Cardiac muscle cell (in vitro differentiated cells and primary cell): ENCODE data around the gene ARMCX2. TPM values are rescaled to one million over a fixed set of nuclear protein-coding genes. Genes with fewer than 3 reads are reported as not detected.
"Not testable (repeated sequence)": the region's sequence is repeated elsewhere in the genome, so short reads cannot be mapped to it uniquely, and the experiment has no call there.

Experiments used
- DNase-seq, 2 donors: peaks; one replicate each; pipeline versions ENCODE4 v3.0.0 to v3.0.0-alpha.2; 2010 to 2017; ENCODE audit warnings: low read depth in 1 of 2, low spot score in 1 of 2
- H3K27ac ChIP-seq: fragments of 200-600 bp; sonication (generic); 2 replicates; pipeline ENCODE4 v1.5.1; 2016
- H3K27me3 ChIP-seq: fragments of 200-600 bp; sonication (generic); 2 replicates; pipeline ENCODE4 v1.6.0; 2016; ENCODE audit warnings: control low read depth
- H3K36me3 ChIP-seq: fragments of 200-600 bp; sonication (generic); 2 replicates; pipeline ENCODE4 v1.5.1; 2016; ENCODE audit warnings: control low read depth
- H3K4me1 ChIP-seq: fragments of 200-600 bp; sonication (generic); 2 replicates; pipeline ENCODE4 v1.8.1; 2017; ENCODE audit warnings: low read depth, mild to moderate bottlenecking, mixed run types
- H3K4me3 ChIP-seq: fragments of 200-600 bp; sonication (generic); 2 replicates; pipeline ENCODE4 v1.5.1; 2016; ENCODE audit warnings: mild to moderate bottlenecking
- H3K9me3 ChIP-seq: fragments of 200-600 bp; sonication (generic); 2 replicates; pipeline ENCODE4 v1.5.1; 2017; ENCODE audit warnings: low read depth, mild to moderate bottlenecking, control low read depth
- CTCF ChIP-seq: IDR thresholded peaks from 2 replicates; pipeline ENCODE4 v1.5.1; 2012; ENCODE audit warnings: low read depth, mild to moderate bottlenecking, low read length
- polyA plus RNA-seq: library from polyadenylated mRNA; unstranded; fragments of >200 nt; fragmentation: Nextera tagmentation; extraction: Ambion mirVana; gene quantifications from 2 replicates; pipeline ENCODE4 v1.2.1, GENCODE V29; 2016
- total RNA-seq: library from RNA; depleted of rRNA; stranded (reverse); fragments of >200 nt; gene quantifications from 2 replicates; pipeline ENCODE4 v1.2.3, GENCODE V29; 2016

ARMCX2 gene
- total and polyA plus RNA-seq, 2 experiments from 2014 or later, result 36.5 to 92.3 TPM

GRCh38 chrX:101658661-101659491, 774 bp downstream of the ARMCX2 start:
- H3K4me1 ChIP-seq, result no peaks in the 10 kb centered on the region
- peaks cover 4% of the 10 kb centered on the region for H3K36me3 ChIP-seq
- H3K9me3 ChIP-seq, result no peaks in the 10 kb centered on the region
- peak overlapping the region; percentile 60 for H3K4me3 ChIP-seq
- no peak overlapping the region for H3K27ac ChIP-seq
- DNase-seq, result peak; percentile 58 to 64
- no peaks in the 10 kb centered on the region for H3K27me3 ChIP-seq
- no peak for TF ChIP-seq CTCF

- Histone ChIP-seq H3K4me1 (no peaks in the 10 kb centered on the region), H3K27me3 (no peaks in the 10 kb centered on the region), H3K9me3 (no peaks in the 10 kb centered on the region), H3K36me3 (peaks cover 4% of the 10 kb centered on the region), H3K4me3 (no peak overlapping the region), H3K27ac (no peak overlapping the region)
- no peak for TF ChIP-seq CTCF
- DNase-seq, result no peak
These were observed 2.2 kb downstream of the ARMCX2 start for GRCh38 chrX:101657495-101657894.

GRCh38 chrX:101656817-101657216, 2.8 kb downstream of the ARMCX2 start:
- DNase-seq, result no peak
- TF ChIP-seq CTCF, result no peak
- no peak overlapping the region for H3K4me3 ChIP-seq
- peaks cover 4% of the 10 kb centered on the region for H3K36me3 ChIP-seq
- no peaks in the 10 kb centered on the region for H3K27me3 ChIP-seq
- H3K9me3 ChIP-seq, result no peaks in the 10 kb centered on the region
- no peak overlapping the region for H3K27ac ChIP-seq
- H3K4me1 ChIP-seq, result no peaks in the 10 kb centered on the region

GRCh38 chrX:101655534-101655933, 4.1 kb downstream of the ARMCX2 start:
- Histone ChIP-seq H3K27me3 (no peaks in the 10 kb centered on the region), H3K9me3 (no peaks in the 10 kb centered on the region)

GRCh38 chrX:101647716-101648115, 11.9 kb downstream of the ARMCX2 start:
- not testable (repeated sequence) for H3K27ac ChIP-seq, H3K4me3 ChIP-seq, H3K4me1 ChIP-seq, H3K36me3 ChIP-seq, DNase-seq, H3K9me3 ChIP-seq, H3K27me3 ChIP-seq

More at GRCh38 chrX:101655534-101655933, 4.1 kb downstream of the ARMCX2 start:
- no peak for TF ChIP-seq CTCF
- Histone ChIP-seq H3K4me1 (no peaks in the 10 kb centered on the region), H3K4me3 (no peak overlapping the region), H3K36me3 (peaks cover 4% of the 10 kb centered on the region), H3K27ac (no peak overlapping the region)
- no peak for DNase-seq

- no peaks in the 10 kb centered on the region for H3K27me3 ChIP-seq
- TF ChIP-seq CTCF, result no peak
These were observed 17.6 kb downstream of the ARMCX2 start for GRCh38 chrX:101642093-101642492.

More at GRCh38 chrX:101642093-101642492, 17.6 kb downstream of the ARMCX2 start:
- DNase-seq, result no peak
- H3K4me1 ChIP-seq, result no peaks in the 10 kb centered on the region
- no peaks in the 10 kb centered on the region for H3K9me3 ChIP-seq
- H3K4me3 ChIP-seq, result no peak overlapping the region
- no peak overlapping the region for H3K27ac ChIP-seq
- no peaks in the 10 kb centered on the region for H3K36me3 ChIP-seq
